ENCODE measurements around the gene ZNF710. TPM values are rescaled to one million over a fixed set of nuclear protein-coding genes. Genes with fewer than 3 reads are reported as not detected.
A peak's percentile ranks its signal among the peaks of the same experiment; 100 is the strongest.
"Not testable (repeated sequence)": the region's sequence is repeated elsewhere in the genome, so short reads cannot be mapped to it uniquely, and the experiment has no call there.

ZNF710 gene
- total RNA-seq, 4 donors from 2014 or later, result 9.0 to 15.6 (median 11.2) TPM

- Histone ChIP-seq H3K9me3 (no peaks in the 10 kb centered on the region), H3K4me1 (peaks cover 0 to 3% (median 0%) of the 10 kb centered on the region in 4 donors), H3K36me3 (no peaks in the 10 kb centered on the region), H3K27ac (peak overlapping the region in 1 of 4 donors; percentile 26), H3K27me3 (no peaks in the 10 kb centered on the region), H3K4me3 (no peak overlapping the region)
- TF ChIP-seq EP300 (IDR thresholded peaks at IDR 0.05) (no peak), POLR2A (IDR thresholded peaks at IDR 0.05) (no peak), CTCF (IDR thresholded peaks at IDR 0.05) (no peak)
- DNase-seq (ENCODE audit: low spot score in 2 of 2), result no peak
- WGBS, 2 donors, result 77 to 83% methylated on average over 8 of the region's 8 CpGs
These were observed 25.5 kb upstream of the ZNF710 start for GRCh38 chr15:89975482-89976245.

- TF ChIP-seq POLR2A (IDR thresholded peaks at IDR 0.05) (no peak), EP300 (IDR thresholded peaks at IDR 0.05) (no peak), CTCF (IDR thresholded peaks at IDR 0.05) (no peak)
- Histone ChIP-seq H3K27me3 (no peaks in the 10 kb centered on the region), H3K27ac (peak overlapping the region in 1 of 4 donors; percentile 26), H3K9me3 (no peaks in the 10 kb centered on the region), H3K4me1 (peaks cover 0 to 3% (median 0%) of the 10 kb centered on the region in 4 donors), H3K36me3 (no peaks in the 10 kb centered on the region), H3K4me3 (no peak overlapping the region)
- WGBS, 2 donors, result 88 to 89% methylated on average over 5 of the region's 5 CpGs
- no peak for DNase-seq (ENCODE audit: low spot score in 2 of 2)
These were observed 24.9 kb upstream of the ZNF710 start for GRCh38 chr15:89976246-89976600.

GRCh38 chr15:89977836-89978235 is 23.3 kb upstream of the ZNF710 start:
- not testable (repeated sequence) for H3K4me1 ChIP-seq; H3K27ac ChIP-seq; H3K27me3 ChIP-seq; H3K9me3 ChIP-seq; DNase-seq (ENCODE audit: low spot score in 2 of 2); H3K36me3 ChIP-seq; H3K4me3 ChIP-seq
- WGBS, 2 donors, result 93 to 96% methylated on average over 22 to 23 of the region's 31 CpGs

GRCh38 chr15:89978914-89979313 is 22.2 kb upstream of the ZNF710 start:
- Histone ChIP-seq H3K27me3 (peaks cover 0 to 7% of the 10 kb centered on the region in 2 donors), H3K27ac (no peak overlapping the region), H3K4me3 (no peak overlapping the region), H3K4me1 (no peaks in the 10 kb centered on the region), H3K9me3 (peaks cover 0 to 8% (median 0%) of the 10 kb centered on the region in 4 donors), H3K36me3 (no peaks in the 10 kb centered on the region)
- no peak for DNase-seq (ENCODE audit: low spot score in 2 of 2)
- TF ChIP-seq CTCF (IDR thresholded peaks at IDR 0.05), result no peak
- TF ChIP-seq POLR2A (IDR thresholded peaks at IDR 0.05), result no peak
- no peak for TF ChIP-seq EP300 (IDR thresholded peaks at IDR 0.05)
- 92 to 93% methylated on average over 7 of the region's 7 CpGs for WGBS, 2 donors

- Histone ChIP-seq H3K27ac (no peak overlapping the region), H3K4me3 (no peak overlapping the region), H3K36me3 (no peaks in the 10 kb centered on the region), H3K9me3 (peaks cover 0 to 28% (median 0%) of the 10 kb centered on the region in 4 donors), H3K4me1 (no peaks in the 10 kb centered on the region), H3K27me3 (peaks cover 0 to 7% of the 10 kb centered on the region in 2 donors)
- DNase-seq (ENCODE audit: low spot score in 2 of 2), result no peak
- 83 to 87% methylated on average over 4 of the region's 4 CpGs for WGBS, 2 donors
- no peak for TF ChIP-seq POLR2A (IDR thresholded peaks at IDR 0.05)
These were observed 20.2 kb upstream of the ZNF710 start for GRCh38 chr15:89980896-89981295.

- whole genome bisulfite sequencing, 2 donors, result 39 to 47% methylated on average over 7 of the region's 7 CpGs
These were observed 18.6 kb upstream of the ZNF710 start for GRCh38 chr15:89982315-89983055.

More at GRCh38 chr15:89982315-89983055, 18.6 kb upstream of the ZNF710 start:
- H3K36me3 ChIP-seq, result no peaks in the 10 kb centered on the region
- H3K4me3 ChIP-seq, result no peak overlapping the region
- no peak for TF ChIP-seq CTCF (IDR thresholded peaks at IDR 0.05)
- no peak for TF ChIP-seq POLR2A (IDR thresholded peaks at IDR 0.05)
- TF ChIP-seq EP300 (IDR thresholded peaks at IDR 0.05), result no peak
- no peak overlapping the region for H3K27ac ChIP-seq
- no peak for DNase-seq (ENCODE audit: low spot score in 2 of 2)
- peaks cover 0 to 7% of the 10 kb centered on the region in 2 donors for H3K27me3 ChIP-seq
- H3K9me3 ChIP-seq, result peaks cover 0 to 31% (median 0%) of the 10 kb centered on the region in 4 donors
- H3K4me1 ChIP-seq, result no peaks in the 10 kb centered on the region
